Peyer's patch (tissue), 4 donors: Measurements from ENCODE around the gene FAM227A.

ENCODE experiments used
- CTCF ChIP-seq, 6 experiments: fragments of 450-650 bp in 4 of 6; fragments of 200-600 bp in 2 of 6; sonication (generic) in 1 of 6; IDR thresholded peaks; one replicate each; pipeline ENCODE4 v1.5.1; 2017 to 2019; ENCODE audit warnings: antibody characterized with exemption in 6 of 6, mild to moderate bottlenecking in 3 of 6, moderate library complexity in 1 of 6
- POLR2A ChIP-seq, 2 donors: fragments of 450-650 bp; IDR thresholded peaks; one replicate each; pipeline ENCODE4 v1.5.1; 2017; ENCODE audit warnings: antibody characterized with exemption in 2 of 2, mild to moderate bottlenecking in 2 of 2, moderate library complexity in 2 of 2

DNA sequence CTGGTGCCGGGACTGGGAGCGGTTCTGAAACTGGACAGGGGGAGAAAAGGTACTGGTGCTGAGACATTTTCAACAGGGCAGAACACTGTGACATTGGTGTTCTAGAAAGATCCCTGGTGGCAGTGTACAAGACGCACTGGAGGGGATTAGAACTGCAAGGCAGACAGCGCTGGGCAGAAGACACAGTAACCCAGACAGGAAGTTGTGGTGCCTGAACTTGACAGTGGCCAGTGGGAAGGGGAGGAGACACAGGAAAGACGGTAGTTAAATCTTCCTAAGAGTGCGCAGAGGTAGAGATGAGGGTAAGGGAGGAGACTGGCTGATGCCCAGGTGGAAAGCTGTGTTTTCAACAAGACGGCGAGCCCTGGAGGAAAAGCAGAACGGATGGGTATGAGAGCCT, 24.5 kb downstream of the FAM227A start:
- TF ChIP-seq CTCF (IDR thresholded peaks at IDR 0.05) (no peak), POLR2A (IDR thresholded peaks at IDR 0.05) (no peak)
